Measurements from ENCODE around the gene FBXO47. TPM values are rescaled to one million over a fixed set of nuclear protein-coding genes. Genes with fewer than 3 reads are reported as not detected.
A peak's percentile ranks its signal among the peaks of the same experiment; 100 is the strongest.

FBXO47 gene
- total RNA-seq, 4 donors from 2014 or later = not detected

DNA sequence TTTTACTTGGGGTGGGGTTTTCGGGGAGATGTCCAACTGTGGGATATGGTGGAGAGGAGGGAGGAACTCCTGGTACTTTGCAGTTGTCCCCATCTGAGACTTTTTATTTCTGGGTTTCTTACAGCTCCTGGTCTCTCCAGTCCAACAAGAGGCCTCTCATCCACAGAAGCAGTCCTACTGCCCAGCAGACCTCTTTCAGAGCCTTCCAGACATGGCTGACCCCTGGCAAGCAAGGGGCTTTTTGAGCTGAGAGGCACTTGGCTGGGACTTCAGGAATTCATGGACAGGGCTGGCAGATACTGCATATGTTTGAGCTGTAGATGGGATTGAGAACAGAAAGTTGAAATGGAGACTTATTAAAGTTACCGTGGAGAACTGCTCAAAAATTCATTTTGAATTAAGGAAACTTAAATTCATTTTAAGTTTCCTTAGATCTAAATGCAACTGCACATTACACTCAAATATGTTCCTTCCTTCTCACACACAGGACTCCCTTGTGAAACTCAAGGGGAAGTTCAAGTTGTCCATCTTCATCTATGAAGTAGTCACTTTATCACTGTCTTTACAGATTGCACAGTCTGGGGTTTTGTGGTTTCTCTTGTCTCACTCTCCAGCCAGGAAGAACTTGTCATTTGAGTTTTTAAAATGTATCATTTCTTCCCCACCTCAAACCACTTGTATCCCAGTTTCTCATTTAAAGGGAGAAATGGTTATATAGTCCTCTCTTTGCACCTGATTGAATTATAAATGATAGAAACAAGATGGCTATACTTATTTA, 40.7 kb downstream of the FBXO47 start:
- H3K4me1 ChIP-seq = peaks cover 19 to 20% of the 10 kb centered on the region in 2 donors
- H3K27me3 ChIP-seq = no peaks in the 10 kb centered on the region
- ATAC-seq (no peak), DNase-seq (no peak)
- H3K36me3 ChIP-seq = no peaks in the 10 kb centered on the region
- in situ Hi-C loops (cut with MboI; ENCODE audit: low sequenced_read_pairs in 4 of 4) = no loop called here
- no peaks in the 10 kb centered on the region for H3K9me3 ChIP-seq
- no peak overlapping the region for H3K4me3 ChIP-seq
- H3K27ac ChIP-seq = no peak overlapping the region
- no peak for TF ChIP-seq POLR2A (IDR thresholded peaks at IDR 0.05)
- TF ChIP-seq, protein P1, sequence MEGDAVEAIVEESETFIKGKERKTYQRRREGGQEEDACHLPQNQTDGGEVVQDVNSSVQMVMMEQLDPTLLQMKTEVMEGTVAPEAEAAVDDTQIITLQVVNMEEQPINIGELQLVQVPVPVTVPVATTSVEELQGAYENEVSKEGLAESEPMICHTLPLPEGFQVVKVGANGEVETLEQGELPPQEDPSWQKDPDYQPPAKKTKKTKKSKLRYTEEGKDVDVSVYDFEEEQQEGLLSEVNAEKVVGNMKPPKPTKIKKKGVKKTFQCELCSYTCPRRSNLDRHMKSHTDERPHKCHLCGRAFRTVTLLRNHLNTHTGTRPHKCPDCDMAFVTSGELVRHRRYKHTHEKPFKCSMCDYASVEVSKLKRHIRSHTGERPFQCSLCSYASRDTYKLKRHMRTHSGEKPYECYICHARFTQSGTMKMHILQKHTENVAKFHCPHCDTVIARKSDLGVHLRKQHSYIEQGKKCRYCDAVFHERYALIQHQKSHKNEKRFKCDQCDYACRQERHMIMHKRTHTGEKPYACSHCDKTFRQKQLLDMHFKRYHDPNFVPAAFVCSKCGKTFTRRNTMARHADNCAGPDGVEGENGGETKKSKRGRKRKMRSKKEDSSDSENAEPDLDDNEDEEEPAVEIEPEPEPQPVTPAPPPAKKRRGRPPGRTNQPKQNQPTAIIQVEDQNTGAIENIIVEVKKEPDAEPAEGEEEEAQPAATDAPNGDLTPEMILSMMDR (IDR thresholded peaks at IDR 0.05 in 4 of 5, conservative IDR thresholded peaks at IDR 0.05 in 1 of 5) = no peak
- intact Hi-C loops (cut with DNase I; ENCODE audit: low total_unique reads) = no loop called here

DNA sequence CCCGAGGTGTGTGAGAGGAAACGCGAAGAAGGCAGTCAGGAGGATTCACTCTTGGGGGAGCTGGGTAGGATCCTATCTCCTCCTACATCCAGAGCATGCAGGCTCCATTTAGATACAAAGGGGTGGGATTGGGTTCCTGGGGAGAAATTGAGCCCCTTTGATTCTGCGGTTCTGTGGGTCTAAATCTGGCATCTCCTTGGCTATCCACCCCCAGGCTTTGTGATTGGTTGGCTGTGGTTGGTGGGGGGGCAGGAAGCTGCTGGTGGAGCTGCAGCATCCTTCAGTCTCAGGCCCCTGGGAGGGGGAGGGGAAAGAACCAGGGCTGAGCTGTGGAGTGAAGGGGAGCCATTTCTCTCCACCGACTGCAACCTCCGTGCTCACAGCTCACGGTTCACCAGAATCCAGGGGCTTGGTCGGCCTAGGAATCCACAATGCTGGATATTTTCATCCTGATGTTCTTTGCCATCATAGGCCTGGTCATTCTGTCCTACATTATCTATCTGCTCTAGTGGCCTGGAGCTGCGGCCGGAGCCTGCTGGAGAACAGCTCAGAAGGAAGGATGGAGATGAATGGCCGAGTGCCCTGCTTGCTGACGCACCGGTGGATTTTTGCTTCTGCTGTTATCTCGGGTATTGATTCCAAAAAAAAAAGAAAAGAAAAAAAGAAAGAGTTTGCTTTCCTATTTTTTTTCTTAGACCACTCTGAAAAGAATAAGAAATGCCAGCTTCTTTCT, 41.8 kb downstream of the FBXO47 start, which contains the start of gene LASP1NB:
LASP1NB (plus strand) TSS at position 352 of the 733 bp plus-strand sequence.
- TF ChIP-seq, protein P1 (IDR thresholded peaks at IDR 0.05 in 4 of 5, conservative IDR thresholded peaks at IDR 0.05 in 1 of 5) = no peak
- no peak for TF ChIP-seq POLR2A (IDR thresholded peaks at IDR 0.05)
- in situ Hi-C loops (cut with MboI; ENCODE audit: low sequenced_read_pairs in 4 of 4) = no loop called here
- intact Hi-C loops (cut with DNase I; ENCODE audit: low total_unique reads) = no loop called here
- Histone ChIP-seq H3K36me3 (no peaks in the 10 kb centered on the region), H3K27me3 (no peaks in the 10 kb centered on the region), H3K4me1 (peaks cover 23 to 24% of the 10 kb centered on the region in 2 donors), H3K27ac (no peak within 1 kb of the TSS), H3K9me3 (no peaks in the 10 kb centered on the region), H3K4me3 (no peak within 1 kb of the TSS)
- ATAC-seq = no peak
- DNase-seq = no peak

DNA sequence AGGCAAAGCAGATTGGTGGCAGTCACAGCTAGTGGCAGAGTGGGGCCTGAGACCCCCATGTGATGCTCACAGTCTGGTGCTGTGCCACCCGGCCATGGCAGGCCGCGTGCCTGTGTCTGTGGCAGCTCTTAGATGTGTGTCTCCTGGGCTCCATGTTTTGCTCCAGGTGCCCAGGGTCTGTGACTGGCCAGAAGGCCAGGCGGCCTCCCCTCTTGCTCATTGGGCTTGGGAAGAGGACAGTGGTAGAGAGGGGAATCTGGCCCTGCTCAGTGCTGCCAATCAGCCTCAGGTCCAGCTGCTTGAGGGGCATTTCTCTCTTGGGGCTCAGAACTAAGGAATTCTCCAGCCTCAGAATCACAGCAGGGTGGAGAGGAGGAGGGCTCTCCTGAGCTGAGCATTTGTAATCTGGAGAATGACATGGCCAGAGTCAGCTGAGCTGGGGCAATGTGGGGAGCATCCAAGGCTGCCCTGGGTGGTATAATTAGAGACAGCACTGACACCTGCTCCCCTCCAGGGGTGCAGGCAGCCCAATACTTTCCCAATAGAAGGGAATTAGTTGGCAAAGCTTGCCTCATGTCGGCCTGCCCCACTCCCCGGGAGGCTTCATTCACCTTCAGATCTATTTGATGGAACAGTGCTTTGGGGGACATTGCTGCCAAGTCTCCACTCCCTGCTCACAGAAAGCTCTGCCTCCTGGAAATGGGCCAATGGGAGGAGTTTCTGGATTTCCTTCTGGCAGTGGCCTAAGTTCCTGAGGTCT, 44.5 kb downstream of the FBXO47 start:
- Histone ChIP-seq H3K27me3 (no peaks in the 10 kb centered on the region), H3K27ac (peak overlapping the region; percentile 62 to 75 (median 68)), H3K4me1 (peaks cover 27 to 40% of the 10 kb centered on the region in 2 donors), H3K9me3 (no peaks in the 10 kb centered on the region), H3K36me3 (peaks cover 0 to 12% of the 10 kb centered on the region in 2 donors), H3K4me3 (peak overlapping the region in 1 of 4 donors; percentile 13)
- in situ Hi-C loops (cut with MboI; ENCODE audit: low sequenced_read_pairs in 4 of 4) (no loop called here), intact Hi-C loops (cut with DNase I; ENCODE audit: low total_unique reads) (loop anchor here (2.0 kb wide), 1 partner anchor 54 kb away; no protein-coding TSS in a partner anchor)
- ATAC-seq (peak; percentile 53 to 61), DNase-seq (peak; percentile 50 to 65)
- TF ChIP-seq, protein P1 (IDR thresholded peaks at IDR 0.05 in 4 of 5, conservative IDR thresholded peaks at IDR 0.05 in 1 of 5) = no peak
- TF ChIP-seq POLR2A (IDR thresholded peaks at IDR 0.05) = no peak

DNA sequence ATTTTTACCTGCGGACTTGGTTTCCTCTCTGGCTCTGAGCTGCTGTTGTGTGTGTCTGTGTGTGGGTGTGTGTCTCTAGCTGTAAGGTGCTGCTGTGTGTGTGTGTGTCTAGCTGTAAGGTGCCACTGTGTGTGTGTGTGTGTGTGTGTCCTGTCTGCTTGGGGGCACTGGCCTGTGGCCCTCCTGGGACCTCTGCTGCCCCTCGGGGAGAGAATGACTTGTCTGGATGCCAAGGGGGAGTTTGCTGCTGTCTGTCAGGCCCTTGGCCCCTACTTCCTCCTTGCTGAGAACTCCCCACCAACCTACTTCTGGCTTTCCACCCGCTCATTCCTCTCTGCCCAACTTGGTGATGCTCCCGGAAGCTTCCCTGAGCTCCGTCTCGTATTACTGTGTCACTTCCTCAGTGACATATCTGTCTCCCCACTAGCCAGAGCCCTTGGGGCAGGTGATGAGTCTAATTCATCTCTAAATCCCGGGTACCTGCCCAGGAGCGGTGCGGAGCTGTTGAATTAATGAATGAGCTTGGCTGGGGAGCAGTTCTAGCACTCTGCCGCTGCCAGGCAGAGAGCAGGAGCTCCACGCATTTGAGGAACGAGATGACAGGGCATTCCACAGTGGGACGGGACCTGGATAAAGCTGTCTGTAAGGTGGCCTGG, 45.3 kb downstream of the FBXO47 start:
- in situ Hi-C loops (cut with MboI; ENCODE audit: low sequenced_read_pairs in 4 of 4) (no loop called here), intact Hi-C loops (cut with DNase I; ENCODE audit: low total_unique reads) (loop anchor here (2.0 kb wide), 1 partner anchor 53 kb away; no protein-coding TSS in a partner anchor)
- H3K4me3 ChIP-seq = peak overlapping the region in 1 of 4 donors; percentile 13
- peak in 1 of 2 donors; percentile 29 for ATAC-seq
- H3K4me1 ChIP-seq = peaks cover 27 to 40% of the 10 kb centered on the region in 2 donors
- H3K27me3 ChIP-seq = no peaks in the 10 kb centered on the region
- peaks cover 0 to 12% of the 10 kb centered on the region in 2 donors for H3K36me3 ChIP-seq
- H3K27ac ChIP-seq = peak overlapping the region; percentile 62 to 75 (median 68)
- DNase-seq = no peak
- TF ChIP-seq, protein P1 (IDR thresholded peaks at IDR 0.05 in 4 of 5, conservative IDR thresholded peaks at IDR 0.05 in 1 of 5) = no peak
- no peak for TF ChIP-seq POLR2A (IDR thresholded peaks at IDR 0.05)
- H3K9me3 ChIP-seq = no peaks in the 10 kb centered on the region
